ENCODE results near the gene TAMALIN.

- no peak for TF ChIP-seq GATA2 (IDR thresholded peaks at IDR 0.05; ENCODE audit: low read depth, low read length)
- TF ChIP-seq GATA3 (IDR thresholded peaks at IDR 0.05; ENCODE audit: low read depth, low read length): no peak
Observed at GRCh38 chr12:51960890-51961289, 45.9 kb upstream of the TAMALIN start.

All from SH-SY5Y (cell line).